Panc1 (cell line): ENCODE measurements around the gene NCKAP5. TPM values are rescaled to one million over a fixed set of nuclear protein-coding genes. Genes with fewer than 3 reads are reported as not detected.

ENCODE experiments used
- ATAC-seq: fragments of 200-7000 bp; cut with Tn5 transposase; 2 replicates; pipeline ENCODE4 v1.9.1; 2020; ENCODE audit warnings: mild to moderate bottlenecking, moderate library complexity
- BruUV-seq: library from RNA; stranded (reverse); fragments of 400-500 nt; replicated peaks from 2 replicates; lab custom pipeline; 2021; lab: Mats Ljungman, UMichigan
- CTCF ChIA-PET: fragments of 300-600 bp; sonication (Branson Sonifier 250); formaldehyde crosslinking; loops from one replicate; lab custom pipeline; 2022; ENCODE audit warnings: antibody characterized with exemption; lab: Charles Lee
- POLR2A ChIA-PET: fragments of 300-600 bp; sonication (Branson Sonifier 250); formaldehyde crosslinking; loops from one replicate; lab custom pipeline; 2022; ENCODE audit warnings: antibody characterized with exemption; lab: Charles Lee
- DNase-seq: peaks from one replicate; pipeline ENCODE4 v3.0.0-alpha.2; 2010; ENCODE audit warnings: low read depth, low spot score
- H3K27ac ChIP-seq: 2 replicates; pipeline ENCODE4 v1.5.1; 2011; ENCODE audit warnings: mild to moderate bottlenecking, low read length, inconsistent platforms
- H3K27me3 ChIP-seq: fragments of 200-500 bp; sonication (Bioruptor generic); 2 replicates; pipeline ENCODE4 v1.6.0; 2014; ENCODE audit warnings: low read length, inconsistent platforms; ENCODE audit not compliant: control insufficient read depth, insufficient read depth
- H3K36me3 ChIP-seq: fragments of 200-500 bp; sonication (Bioruptor generic); 2 replicates; pipeline ENCODE4 v1.5.1; 2014; ENCODE audit warnings: inconsistent platforms, mild to moderate bottlenecking, low read length, moderate library complexity; ENCODE audit not compliant: control insufficient read depth, insufficient read depth
- H3K4me1 ChIP-seq: 2 replicates; pipeline ENCODE4 v1.5.1; 2011; ENCODE audit warnings: inconsistent platforms, mild to moderate bottlenecking, low read length, moderate library complexity; ENCODE audit not compliant: control insufficient read depth, insufficient read depth
- H3K4me3 ChIP-seq, 2 experiments: 2 replicates each; pipeline ENCODE4 v1.5.1; 2011 to 2012; ENCODE audit warnings: low read depth in 2 of 2, low read length in 2 of 2, mild to moderate bottlenecking in 2 of 2, inconsistent platforms in 1 of 2, moderate library complexity in 1 of 2
- H3K9me3 ChIP-seq: fragments of 200-500 bp; sonication (Bioruptor generic); 2 replicates; pipeline ENCODE4 v1.5.1; 2014; ENCODE audit warnings: low read depth, mild to moderate bottlenecking, inconsistent platforms, low read length, moderate library complexity; ENCODE audit not compliant: control insufficient read depth, insufficient read depth
- CTCF ChIP-seq: fragments of 450-650 bp; IDR thresholded peaks from 2 replicates; pipeline ENCODE4 v1.5.1; 2017; ENCODE audit warnings: mild to moderate bottlenecking
- POLR2AphosphoS5 ChIP-seq: IDR thresholded peaks from 2 replicates; pipeline ENCODE4 v1.6.1; 2012; ENCODE audit warnings: mild to moderate bottlenecking, low read depth, low read length, moderate library complexity
- SIN3A ChIP-seq: IDR thresholded peaks from 2 replicates; pipeline ENCODE4 v1.6.1; 2012; ENCODE audit warnings: low read depth, mild to moderate bottlenecking, low read length, moderate library complexity, borderline replicate concordance; ENCODE audit not compliant: insufficient read depth
- TCF7L2 ChIP-seq: IDR thresholded peaks from 2 replicates; pipeline ENCODE4 v1.6.1; 2011; ENCODE audit warnings: mild to moderate bottlenecking, low read depth, low read length, inconsistent platforms
- in situ Hi-C: cut with HindIII; loops from 2 replicates; pipeline ENCODE4 v1.10.0; 2016; ENCODE audit warnings: low sequenced_read_pairs, low pct_unique_long_range_greater_than_20kb
- intact Hi-C: fragments of 100-400 bp; cut with micrococcal nuclease; formaldehyde crosslinking; loops from one replicate; pipeline ENCODE4 v1.10.0; 2022; ENCODE audit not compliant: unreplicated experiment
- total RNA-seq: library from RNA; stranded (reverse); gene quantifications from one replicate; pipeline ENCODE4 v1.2.1, GENCODE V29; 2021; ENCODE audit not compliant: unreplicated experiment
- TF ChIP-seq, protein P1 (sequence below), 2 experiments: IDR thresholded peaks; 2 replicates each; pipeline ENCODE4 v1.6.1; 2011 to 2012; ENCODE audit warnings: low read depth in 2 of 2, control low read depth in 1 of 2, low read length in 1 of 2, mild to moderate bottlenecking in 1 of 2, moderate library complexity in 1 of 2; ENCODE audit not compliant: insufficient read depth in 1 of 2

The NCKAP5 gene
- total RNA-seq, 1 experiment from 2014 or later: 0.10 TPM

- ATAC-seq (no peak), DNase-seq (no peak)
- Histone ChIP-seq H3K4me3 (no peak overlapping the region), H3K27ac (no peak overlapping the region), H3K27me3 (no peaks in the 10 kb centered on the region), H3K36me3 (no peaks in the 10 kb centered on the region), H3K4me1 (no peaks in the 10 kb centered on the region), H3K9me3 (no peaks in the 10 kb centered on the region)
- in situ Hi-C loops: no loop called here
- BruUV-seq: no TSS peak
- TF ChIP-seq SIN3A (no peak), CTCF (no peak), POLR2AphosphoS5 (no peak), TCF7L2 (no peak)
- TF ChIP-seq, protein P1, sequence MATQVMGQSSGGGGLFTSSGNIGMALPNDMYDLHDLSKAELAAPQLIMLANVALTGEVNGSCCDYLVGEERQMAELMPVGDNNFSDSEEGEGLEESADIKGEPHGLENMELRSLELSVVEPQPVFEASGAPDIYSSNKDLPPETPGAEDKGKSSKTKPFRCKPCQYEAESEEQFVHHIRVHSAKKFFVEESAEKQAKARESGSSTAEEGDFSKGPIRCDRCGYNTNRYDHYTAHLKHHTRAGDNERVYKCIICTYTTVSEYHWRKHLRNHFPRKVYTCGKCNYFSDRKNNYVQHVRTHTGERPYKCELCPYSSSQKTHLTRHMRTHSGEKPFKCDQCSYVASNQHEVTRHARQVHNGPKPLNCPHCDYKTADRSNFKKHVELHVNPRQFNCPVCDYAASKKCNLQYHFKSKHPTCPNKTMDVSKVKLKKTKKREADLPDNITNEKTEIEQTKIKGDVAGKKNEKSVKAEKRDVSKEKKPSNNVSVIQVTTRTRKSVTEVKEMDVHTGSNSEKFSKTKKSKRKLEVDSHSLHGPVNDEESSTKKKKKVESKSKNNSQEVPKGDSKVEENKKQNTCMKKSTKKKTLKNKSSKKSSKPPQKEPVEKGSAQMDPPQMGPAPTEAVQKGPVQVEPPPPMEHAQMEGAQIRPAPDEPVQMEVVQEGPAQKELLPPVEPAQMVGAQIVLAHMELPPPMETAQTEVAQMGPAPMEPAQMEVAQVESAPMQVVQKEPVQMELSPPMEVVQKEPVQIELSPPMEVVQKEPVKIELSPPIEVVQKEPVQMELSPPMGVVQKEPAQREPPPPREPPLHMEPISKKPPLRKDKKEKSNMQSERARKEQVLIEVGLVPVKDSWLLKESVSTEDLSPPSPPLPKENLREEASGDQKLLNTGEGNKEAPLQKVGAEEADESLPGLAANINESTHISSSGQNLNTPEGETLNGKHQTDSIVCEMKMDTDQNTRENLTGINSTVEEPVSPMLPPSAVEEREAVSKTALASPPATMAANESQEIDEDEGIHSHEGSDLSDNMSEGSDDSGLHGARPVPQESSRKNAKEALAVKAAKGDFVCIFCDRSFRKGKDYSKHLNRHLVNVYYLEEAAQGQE (IDR thresholded peaks at IDR 0.05; ENCODE audit: insufficient read depth in 1 of 2, low read depth in 2 of 2, low read length in 1 of 2): no peak
- intact Hi-C loops: no loop called here
- CTCF ChIA-PET: no interaction called here
- POLR2A ChIA-PET: no interaction called here
Measured at GRCh38 chr2:133477616-133477990, 90.7 kb downstream of the NCKAP5 start.

GRCh38 chr2:133476931-133477615, 91.2 kb downstream of the NCKAP5 start:
- ATAC-seq: no peak
- H3K4me3 ChIP-seq: no peak overlapping the region
- no peak overlapping the region for H3K27ac ChIP-seq
- H3K4me1 ChIP-seq: no peaks in the 10 kb centered on the region
- no peaks in the 10 kb centered on the region for H3K36me3 ChIP-seq
- CTCF ChIA-PET: no interaction called here
- no peaks in the 10 kb centered on the region for H3K9me3 ChIP-seq
- POLR2A ChIA-PET: no interaction called here
- no peak for DNase-seq
- TF ChIP-seq TCF7L2 (no peak), POLR2AphosphoS5 (no peak), SIN3A (no peak), CTCF (no peak)
- TF ChIP-seq, protein P1 (IDR thresholded peaks at IDR 0.05; ENCODE audit: insufficient read depth in 1 of 2, low read depth in 2 of 2, low read length in 1 of 2): no peak
- BruUV-seq: no TSS peak
- intact Hi-C loops (no loop called here), in situ Hi-C loops (no loop called here)
- no peaks in the 10 kb centered on the region for H3K27me3 ChIP-seq
